Right lobe of liver (tissue), 4 donors: ENCODE results near the gene MINDY3.

ENCODE experiments used
- CTCF ChIP-seq, 4 donors: fragments of 200-600 bp in 3 of 4; fragments of 450-650 bp in 1 of 4; IDR thresholded peaks; one replicate each; pipeline versions ENCODE4 v1.5.1 to v1.8.0; 2016 to 2022; ENCODE audit warnings: antibody characterized with exemption in 4 of 4, mild to moderate bottlenecking in 2 of 4
- POLR2A ChIP-seq: fragments of 450-650 bp; IDR thresholded peaks from one replicate; pipeline ENCODE4 v1.6.1; 2017; ENCODE audit warnings: antibody characterized with exemption, mild to moderate bottlenecking
- donor health status: DM: no; HTN: no; CAD: no.
- donor health status: DM: no; HTN: no; CAD: no.
- donor health status: DM: no; HTN: yes; CAD: no.

DNA sequence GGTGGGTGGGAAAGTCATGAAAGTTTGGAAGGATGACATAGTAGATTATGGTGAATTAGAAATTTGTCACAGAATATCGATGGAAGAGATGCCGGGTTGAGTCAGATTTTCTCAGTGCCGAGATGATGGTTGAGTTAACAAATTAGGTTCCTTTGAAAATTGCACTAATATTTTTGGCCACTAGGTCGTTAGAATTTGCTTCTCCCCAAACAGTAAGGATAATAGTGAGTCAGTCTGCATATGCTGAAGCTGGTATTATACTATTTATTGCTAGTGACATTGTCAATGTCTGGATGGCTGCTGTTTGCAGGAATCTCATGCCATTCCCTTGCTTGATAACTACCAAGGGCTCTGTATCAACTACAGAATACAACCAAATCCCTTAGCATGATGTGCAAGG lies 37.7 kb upstream of the MINDY3 start:
- TF ChIP-seq CTCF (IDR thresholded peaks at IDR 0.05) (peak in 3 of 4 donors; percentile 7 to 17 (median 12)), POLR2A (no peak)
